ENCODE data around the gene DSCAM.

DNA sequence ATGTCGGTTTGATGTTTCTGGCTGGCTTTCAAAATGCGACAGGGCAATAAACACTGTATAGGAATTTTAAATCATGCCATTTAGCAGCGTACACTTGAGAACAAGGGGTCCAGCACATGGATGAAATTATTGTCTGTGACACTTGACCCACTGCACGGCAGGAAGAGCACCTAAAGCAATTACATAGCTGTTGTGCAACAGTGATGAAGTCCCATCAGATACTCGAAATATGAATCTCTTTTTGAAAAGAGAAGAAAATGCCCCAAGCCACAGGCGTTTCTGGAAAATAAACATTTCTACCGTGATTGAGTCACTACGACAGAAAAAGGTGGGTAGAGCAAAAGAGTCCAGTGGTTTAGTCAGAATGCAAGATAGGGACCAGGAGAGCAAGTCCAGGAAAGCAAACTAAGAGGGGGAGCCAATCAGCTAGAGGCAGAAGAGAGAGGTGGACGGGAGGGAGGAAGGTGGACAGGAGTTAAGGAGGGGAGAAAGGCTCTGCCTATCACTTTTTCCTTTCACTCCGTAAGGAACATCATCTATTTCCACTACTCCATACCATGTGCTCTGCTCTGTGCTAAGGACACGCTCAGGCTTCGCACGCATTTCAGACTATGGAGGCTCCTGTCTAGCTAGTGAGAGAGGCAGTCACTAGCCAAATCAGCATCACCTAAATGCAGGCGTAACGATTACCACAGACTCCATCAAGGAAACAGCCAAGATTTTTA is 6.4 kb downstream of the DSCAM start:
- TF ChIP-seq, protein P1, sequence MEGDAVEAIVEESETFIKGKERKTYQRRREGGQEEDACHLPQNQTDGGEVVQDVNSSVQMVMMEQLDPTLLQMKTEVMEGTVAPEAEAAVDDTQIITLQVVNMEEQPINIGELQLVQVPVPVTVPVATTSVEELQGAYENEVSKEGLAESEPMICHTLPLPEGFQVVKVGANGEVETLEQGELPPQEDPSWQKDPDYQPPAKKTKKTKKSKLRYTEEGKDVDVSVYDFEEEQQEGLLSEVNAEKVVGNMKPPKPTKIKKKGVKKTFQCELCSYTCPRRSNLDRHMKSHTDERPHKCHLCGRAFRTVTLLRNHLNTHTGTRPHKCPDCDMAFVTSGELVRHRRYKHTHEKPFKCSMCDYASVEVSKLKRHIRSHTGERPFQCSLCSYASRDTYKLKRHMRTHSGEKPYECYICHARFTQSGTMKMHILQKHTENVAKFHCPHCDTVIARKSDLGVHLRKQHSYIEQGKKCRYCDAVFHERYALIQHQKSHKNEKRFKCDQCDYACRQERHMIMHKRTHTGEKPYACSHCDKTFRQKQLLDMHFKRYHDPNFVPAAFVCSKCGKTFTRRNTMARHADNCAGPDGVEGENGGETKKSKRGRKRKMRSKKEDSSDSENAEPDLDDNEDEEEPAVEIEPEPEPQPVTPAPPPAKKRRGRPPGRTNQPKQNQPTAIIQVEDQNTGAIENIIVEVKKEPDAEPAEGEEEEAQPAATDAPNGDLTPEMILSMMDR (conservative IDR thresholded peaks at IDR 0.05 in 1 of 2, IDR thresholded peaks at IDR 0.05 in 1 of 2; ENCODE audit: low read depth in 1 of 2, low read length in 2 of 2), result no peak
- TF ChIP-seq EZH2 (IDR thresholded peaks at IDR 0.05; ENCODE audit: low read length, missing control alignments), result no peak
